Activated CD4-positive, alpha-beta T cell treated with anti-CD3 and anti-CD28 coated beads, Interleukin-2, amount 50 U/mL, for 24 hours (primary cell): ENCODE results near the gene DUS3L.
"Not testable (repeated sequence)": the region's sequence is repeated elsewhere in the genome, so short reads cannot be mapped to it uniquely, and the experiment has no call there.

ENCODE experiments used
- DNase-seq, 2 donors: peaks; one replicate each; pipeline ENCODE4 v3.0.0-alpha.2; 2020; ENCODE audit warnings: low read depth in 1 of 2, low spot score in 1 of 2

The DUS3L gene

DNA sequence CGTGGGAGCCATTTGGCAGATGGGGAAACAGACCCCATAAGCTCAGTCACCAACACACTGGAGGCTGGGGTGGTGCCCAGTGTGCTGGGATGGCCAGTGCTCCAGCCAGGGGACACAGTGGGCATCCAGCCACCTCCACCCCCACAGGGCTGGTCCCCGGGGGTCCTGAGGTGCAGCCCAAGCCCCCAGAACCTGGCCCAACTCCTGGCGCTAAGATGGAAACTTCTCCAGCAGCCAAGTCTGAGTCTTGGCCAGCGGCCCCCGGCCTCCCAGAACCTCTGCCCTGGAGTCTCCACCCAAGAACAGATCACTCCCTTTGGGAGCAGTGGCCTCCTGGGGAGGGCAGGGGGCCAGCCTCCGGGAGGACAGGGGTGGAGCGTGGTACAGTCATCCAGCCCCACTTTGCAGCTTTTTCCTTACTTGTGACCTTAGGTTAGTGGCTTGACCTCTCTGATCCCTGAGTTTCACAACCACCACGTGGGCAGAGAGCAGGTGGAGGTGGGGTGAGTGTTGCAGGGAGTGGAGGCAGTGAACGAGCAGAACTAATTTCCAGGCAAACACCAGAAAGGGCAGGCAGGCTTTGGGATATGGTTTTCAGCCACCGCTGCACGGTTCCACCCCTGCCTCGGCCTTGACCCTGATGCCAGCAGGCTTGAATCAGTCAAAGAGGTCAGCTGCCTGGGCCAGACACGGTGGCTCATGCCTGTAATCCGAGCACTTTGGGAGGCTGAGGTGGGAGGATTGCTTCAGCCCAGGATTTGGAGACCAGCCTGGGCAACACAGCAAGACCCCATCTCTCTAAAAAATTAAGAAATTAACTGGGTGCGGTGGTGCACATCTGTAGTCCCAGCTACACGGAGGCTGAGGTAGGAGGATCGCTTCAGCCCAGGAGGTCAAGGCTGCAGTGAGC is 9.7 kb upstream of the DUS3L start:
- DNase-seq, result no peak

DNA sequence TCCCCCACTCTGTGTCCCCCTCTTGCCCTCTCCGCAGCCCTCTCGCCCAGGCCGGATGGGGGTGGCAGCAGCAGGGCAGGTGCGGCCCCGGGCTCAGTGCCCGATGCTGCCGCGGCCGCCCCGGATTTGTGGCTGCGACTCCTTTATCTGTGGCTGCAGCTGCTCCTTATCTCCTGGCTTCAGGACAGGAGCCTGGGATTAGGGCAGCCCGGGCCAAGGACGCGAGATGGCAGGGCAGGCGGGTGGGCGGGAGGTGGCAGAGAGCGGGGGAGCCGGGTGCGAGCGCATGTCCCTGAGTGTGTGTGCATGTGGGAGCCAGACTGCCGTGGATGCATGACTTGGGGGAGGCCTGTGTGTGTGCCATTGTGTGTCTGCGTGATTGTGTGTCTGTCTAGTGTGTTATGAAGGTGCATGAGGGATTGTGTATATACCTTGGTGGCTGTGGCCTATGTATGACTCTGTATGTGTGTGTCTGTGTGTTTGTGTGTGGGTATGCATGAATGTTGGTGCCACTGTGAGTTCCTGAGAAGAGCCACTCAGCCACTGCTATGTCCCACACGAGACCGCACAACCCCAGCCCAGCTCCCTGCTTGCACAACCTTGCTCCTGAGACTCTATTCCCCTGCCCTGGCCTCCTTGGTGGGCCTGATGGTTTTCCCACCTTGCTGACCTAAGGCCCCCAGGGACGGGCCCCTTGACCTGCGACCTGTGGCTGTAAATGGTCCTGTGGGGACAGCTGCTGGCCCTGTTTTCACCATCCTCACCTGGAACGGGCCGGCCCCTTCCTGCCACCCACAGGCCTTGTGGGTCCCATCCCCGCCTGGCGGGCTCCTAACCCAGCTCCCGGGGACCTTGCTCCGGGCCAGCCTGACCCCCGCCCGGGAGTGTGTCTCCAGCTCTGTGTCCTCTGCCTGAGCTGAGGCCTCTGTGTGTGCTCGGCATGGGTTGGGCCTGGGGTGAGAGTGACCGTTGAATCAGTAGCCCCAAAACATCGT is 8.6 kb upstream of the DUS3L start:
- DNase-seq, result no peak

DNA sequence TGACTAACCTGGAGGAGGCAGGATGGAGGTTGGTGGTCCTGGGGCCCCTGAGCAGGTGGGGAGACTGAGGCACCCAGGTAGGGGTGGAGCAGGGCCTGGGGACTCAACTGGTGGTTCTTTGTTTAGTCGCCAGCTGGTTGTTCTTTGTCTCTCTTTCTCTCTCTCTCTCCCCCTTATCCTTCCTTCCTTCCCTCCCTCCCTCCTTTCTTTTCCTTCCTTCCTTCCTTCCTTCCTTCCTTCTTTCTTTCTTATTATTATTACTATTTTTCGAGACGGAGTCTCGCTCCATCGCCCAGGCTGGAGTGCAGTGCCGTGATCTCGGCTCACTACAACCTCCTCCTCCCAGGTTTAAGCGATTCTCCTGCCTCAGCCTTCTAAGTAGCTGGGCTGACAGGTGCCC is 7.3 kb upstream of the DUS3L start:
- DNase-seq, result no peak

DNA sequence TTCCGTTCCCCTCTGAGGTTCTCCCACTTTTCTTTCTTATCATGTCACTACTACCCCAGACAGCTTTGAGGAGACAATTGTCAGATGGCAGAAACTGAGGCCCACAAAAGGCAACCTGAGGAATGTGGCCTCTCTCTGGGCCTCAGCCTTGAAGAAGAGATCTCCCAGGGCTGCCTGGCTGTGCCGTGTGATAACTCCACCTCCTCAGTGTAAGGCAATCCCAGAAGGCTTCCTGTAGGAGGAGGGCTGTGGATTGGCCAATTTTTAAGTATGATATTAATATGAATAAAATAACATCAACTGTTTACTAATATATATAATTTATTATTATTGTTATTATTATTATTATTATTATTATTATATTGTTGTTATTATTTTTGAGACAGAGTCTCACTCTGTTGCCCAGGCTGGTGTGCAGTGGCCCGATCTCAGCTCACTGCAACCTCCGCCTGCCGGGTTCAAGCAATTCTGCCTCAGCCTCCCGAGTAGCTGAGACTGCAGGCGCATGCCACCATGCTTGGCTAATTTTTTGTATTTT is 4.5 kb upstream of the DUS3L start:
- DNase-seq, result no peak

DNA sequence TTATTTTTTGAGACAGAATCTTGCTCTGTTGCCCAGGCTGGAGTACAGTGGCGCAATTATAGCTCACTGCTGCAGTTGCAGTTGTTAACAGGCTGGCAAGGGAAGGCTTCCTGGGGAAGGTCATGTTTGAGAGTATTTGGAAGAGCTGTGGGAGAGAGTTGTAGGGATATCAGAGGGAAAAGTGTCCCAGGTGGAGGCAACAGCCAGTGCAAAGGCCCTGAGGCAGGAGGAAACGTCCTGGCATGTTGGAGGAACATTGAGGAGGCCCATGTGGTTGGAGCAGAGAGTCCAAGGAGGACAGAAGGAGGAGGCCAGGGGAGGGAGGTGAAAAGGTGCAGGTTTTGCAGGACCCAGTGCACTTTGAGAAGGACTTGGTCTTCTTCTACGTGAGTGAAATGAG is 2.2 kb upstream of the DUS3L start:
- DNase-seq, result no peak

DNA sequence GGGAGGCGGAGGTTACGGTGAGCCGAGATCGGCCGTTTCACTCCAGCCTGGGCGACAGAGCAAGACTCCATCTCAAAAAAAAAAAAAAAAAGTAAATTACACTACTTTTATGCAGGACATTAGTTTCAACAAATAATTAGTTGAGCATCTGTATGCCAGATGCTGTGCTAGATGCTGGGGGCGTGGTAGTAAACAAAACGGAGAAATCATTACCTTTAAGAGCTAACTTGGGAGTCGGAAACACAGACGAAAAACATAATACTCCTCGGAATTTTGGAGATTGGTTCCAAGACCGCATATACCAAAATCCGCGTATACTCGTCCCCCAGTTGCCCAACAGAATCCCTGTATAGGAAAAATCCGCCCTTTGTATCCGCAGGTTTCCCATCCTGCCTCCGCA is 1.3 kb upstream of the DUS3L start:
- DNase-seq, result no peak

DNA sequence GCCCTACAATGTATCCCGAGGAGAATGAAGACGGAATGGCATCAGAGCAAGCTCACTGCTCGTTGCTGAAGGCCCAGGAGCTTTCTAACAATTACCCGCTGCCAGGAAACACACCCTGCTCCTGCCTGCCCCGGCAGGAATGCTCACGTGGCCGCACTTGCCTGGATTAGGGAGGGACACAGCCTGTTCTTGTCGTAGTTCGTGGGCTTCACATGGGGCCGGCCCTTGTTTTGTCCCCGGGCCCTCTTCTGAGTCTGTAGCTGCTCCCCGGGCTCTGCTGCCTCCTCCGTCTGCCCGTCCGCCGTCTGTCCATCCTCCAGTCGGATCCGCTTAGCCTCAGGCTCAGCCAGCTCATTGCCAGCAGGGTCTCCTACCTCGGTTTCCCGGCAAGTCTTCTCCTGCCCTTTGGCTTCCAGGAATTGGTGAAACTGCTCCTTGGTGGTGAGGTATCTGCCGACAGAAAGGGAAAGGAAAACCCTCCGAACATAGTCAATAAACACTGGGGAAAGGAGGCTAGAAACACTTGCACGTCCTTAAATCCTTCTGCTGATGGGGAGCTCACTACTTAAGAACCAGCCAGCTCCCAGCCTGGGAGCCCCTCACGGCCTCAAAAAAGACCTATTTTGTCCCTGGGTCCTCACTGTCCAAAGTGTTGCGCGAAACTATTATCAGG is 941 bp downstream of the DUS3L start:
- no peak for DNase-seq

DNA sequence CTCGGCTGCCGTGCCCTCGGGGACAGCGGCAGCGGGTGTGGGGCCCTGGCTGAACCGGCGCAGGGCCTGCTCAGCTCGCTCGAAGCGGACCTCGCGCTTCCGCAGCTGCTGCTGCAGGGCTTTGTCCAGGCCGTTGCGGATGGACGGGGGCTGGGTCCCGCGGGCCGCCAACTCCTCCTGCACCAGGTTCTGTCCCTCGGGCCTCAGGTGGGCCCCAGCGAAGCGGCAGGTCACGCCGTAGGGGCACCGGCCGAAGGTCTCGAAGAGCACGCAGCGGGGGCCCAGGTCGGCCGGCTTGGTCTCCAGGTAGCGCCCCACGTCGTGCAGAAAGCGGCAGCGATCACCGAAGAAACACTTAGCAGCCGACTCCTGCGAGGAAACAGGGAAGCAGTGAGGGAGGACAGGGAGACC is 1.6 kb downstream of the DUS3L start:
- no peak for DNase-seq

DNA sequence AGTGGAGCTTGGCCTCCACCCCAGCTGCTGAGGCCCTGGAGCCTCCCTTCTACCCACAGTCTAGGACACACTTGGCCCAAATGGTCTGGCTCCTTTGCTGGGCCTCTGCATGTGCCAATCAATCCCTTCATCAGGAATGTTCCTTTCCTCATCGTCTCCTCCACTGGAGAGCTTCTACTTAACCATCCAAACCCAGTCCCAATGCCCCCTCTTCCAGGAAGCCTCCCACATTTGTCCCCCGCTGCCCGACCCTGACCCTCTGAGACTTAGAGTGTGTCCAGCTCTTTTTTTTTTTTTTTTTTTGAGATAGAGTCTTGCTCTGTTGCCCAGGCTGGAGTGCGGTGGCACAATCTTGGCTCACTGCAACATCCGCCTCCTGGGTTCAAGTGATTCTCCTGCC is 2.5 kb downstream of the DUS3L start:
- DNase-seq, result no peak

DNA sequence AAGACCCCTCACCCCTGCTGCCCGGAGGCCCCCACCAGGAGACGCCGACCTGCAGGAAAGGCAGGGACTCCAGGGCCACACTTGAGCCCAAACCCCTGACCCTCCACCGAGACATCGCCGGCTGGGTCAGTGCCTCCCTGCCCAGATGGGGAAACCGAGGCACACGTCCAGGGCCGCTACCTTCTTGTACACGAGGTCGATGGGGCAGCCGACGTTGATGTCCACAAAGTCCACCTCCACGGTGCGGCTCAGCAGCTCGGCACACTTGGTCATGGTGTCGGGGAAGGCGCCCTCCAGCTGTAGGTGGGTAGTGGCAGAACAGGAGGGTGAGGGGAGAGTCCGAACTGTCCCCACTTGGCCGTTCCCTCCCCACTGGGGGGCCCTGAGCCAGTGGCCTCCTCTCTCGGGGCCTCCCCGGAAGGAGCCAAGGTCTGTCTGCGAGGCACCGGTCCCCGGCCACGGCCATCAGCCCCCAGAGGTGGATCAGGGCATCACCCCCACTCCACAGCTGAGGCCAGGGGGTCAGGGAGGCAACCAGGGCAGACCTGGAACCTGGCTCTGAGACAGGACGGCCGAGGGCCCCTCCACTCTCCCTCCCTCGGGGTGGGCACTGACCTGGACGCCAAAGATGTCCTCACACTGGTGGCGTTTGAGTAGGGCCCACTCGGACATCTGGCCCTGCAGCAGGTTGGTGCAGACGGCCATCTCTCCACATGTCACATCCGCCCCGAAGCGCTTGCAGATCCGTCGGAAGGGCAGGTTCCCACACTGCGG is 3.4 kb downstream of the DUS3L start:
- DNase-seq, result no peak

DNA sequence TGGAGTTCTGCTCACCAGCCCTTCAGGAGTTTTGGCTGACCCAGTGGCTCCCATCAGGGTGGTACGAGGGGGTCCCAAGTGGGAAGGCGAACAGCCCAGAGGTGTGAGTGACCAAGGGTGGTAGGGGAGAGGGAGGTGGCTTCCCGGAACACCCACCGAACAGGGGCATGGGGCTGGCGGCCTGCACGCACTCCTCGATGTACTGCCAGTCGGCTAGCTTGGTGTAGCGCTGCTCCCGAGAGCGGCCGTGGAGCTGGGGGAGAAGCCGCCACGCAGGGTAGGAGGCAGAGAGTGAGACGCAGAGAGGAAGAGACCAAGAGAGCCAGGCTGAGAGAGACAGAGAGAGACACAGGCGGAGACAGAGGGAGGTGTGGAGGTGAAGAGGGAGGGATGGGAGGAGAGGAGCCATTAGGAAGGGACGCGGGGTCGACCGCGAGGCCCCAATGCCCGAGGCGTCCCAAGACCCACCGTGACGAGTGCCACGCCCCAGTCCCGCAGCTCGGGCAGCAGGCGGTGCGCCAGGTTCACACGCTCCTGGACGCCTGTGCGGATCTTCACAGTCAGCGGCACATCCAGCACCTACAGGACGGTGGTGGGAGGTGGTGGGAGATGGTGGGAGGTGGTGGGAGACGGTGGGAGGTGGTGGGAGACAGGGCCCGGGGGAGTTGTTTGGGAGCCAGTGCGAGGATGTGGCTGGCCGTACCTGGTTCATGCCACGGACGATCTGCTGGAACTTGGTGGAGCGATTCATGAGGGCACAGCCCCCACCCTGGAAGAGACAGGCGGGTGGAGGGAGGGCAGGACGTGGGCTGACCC is 4.2 kb downstream of the DUS3L start:
- DNase-seq, result no peak

DNA sequence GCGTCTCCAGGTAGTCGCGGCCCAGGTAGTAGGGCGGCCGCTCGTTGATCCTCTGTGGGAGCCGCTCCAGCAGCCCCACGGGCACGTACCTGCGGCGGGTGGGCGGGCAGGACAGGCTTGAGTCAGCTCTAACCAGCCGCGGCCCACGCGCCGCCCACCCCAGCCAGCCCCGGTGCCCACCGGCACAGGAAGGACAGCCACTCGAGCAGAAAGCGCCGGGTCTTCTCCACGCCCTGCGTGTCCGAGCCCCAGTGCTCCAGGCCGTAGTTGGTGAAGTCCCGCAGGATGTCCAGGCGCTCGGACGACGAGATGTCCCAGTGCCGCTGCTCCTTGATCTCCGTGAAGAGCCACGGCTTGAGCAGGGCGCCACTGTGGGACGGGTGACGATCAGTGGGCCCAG is 5.5 kb downstream of the DUS3L start:
- no peak for DNase-seq

DNA sequence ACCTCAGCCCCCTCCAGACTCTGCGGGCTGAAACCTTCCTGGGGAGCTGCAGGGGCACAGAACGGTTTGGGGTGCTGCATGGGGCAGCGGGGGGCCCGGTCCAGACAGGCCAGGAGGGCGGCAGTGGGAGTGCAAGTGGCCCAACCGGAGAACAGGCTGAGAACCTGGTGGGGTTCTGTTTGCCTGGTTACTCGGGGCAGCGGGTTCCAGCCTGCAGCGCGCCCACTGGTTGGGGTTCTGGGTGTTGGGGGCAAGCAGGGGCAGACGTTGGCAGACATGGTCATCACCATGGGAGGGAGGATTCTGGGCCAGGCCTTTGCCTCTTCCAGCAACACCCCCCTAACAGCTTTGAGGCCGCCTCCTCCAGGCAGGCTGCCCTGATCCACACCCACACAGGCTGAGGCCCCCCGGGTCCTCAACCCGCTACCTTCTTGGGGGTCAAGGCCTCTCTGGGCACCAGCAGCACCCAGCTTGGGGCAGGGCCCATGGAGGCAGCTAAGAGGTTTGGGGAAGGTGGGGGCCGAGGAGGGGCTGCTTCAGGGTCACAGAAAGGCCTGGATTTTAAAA is 6.3 kb downstream of the DUS3L start, which contains the start of gene PRR22:
Gene PRR22 (minus strand): TSS at position 166 of the 567 bp plus-strand sequence. CDS start 86 bp downstream, at position 80.
- DNase-seq, result no peak

DNA sequence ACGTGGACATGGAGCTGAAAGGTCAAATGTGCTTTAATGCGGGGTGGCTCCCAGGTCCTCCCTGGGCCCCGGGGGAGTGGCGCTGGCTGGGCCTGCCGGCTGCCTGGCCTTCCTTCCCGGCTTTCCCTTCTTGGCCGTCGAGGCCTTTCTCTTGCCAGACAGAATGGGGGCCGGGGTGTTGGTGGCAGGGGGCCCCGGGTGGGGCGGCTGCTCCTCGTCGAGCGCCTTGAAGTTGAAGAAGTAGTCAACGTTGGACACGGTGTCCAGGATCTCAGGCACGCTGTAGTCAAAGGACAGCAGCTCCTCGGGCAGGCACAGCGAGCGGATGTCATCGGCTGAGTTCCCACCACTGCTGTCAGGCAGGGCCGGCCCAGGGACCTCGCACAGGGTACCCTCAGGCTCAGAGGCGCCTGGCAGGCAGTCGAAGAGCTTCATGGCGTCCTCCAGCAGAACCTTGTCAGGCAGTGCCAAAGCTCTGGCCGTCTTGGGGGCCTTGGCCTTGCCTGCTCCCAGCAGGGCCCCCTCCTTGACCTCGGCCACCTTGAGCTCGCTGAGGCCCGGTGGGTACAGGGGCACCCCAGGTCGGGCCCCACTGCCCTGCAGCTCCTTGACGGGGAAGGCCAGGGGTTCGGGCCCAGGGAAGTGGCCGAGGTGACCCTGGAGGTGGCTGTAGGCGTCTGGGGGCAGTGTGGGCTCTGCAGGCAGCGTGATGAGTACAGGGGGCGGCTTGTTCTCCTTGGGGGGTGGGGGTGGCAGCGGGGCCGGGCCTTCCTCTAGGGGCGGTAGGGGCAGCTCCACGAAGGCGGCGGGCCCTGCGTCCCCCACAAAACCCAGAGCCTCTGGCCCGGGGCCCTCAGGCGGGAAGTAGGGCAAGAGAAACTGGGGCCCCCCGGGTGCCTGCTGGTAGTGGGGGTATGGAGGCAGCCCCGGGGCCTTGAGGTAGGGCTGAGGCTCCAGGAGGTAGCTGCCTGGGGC is 7.7 kb downstream of the DUS3L start:
- no peak for DNase-seq

DNA sequence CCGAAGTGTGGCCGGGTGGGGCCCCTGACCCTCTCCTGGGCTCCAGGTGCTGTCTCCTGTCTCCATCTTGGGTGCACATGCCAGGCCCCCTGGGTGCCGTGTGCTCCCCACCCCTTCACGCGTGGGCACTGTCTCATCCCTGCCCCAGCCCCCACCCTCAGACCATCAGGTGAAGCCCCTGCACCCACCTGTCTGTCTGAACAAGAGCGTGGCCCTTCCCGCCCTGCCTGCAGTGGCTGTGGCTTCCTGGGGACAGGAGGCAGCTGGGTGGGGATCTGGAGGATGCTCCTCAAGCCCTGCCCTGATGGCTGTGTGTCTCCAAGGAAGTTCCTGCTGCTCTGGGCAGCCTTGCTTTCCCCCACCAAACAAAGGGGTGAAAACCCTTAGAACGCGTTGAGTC is 8.6 kb downstream of the DUS3L start:
- no peak for DNase-seq

DNA sequence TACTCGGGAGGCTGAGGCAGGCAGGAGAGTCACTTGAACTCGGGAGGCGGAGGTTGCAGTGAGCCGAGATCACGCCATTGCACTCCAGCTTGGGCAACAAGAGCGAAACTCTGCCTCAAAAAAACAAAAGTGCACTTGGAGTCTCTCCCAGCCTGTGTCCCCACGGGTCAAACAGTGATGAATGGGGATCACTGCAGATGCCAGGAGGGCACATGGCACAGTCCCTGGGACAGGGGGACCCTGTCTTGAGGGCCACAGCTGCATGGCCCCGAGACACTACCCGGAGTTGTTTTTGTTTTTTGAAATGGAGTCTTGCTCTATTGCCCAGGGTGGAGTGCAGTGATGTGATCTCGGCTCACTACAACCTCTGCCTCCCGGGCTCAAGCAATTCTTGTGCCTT is 10.0 kb downstream of the DUS3L start:
- DNase-seq, result not testable (repeated sequence)

DNA sequence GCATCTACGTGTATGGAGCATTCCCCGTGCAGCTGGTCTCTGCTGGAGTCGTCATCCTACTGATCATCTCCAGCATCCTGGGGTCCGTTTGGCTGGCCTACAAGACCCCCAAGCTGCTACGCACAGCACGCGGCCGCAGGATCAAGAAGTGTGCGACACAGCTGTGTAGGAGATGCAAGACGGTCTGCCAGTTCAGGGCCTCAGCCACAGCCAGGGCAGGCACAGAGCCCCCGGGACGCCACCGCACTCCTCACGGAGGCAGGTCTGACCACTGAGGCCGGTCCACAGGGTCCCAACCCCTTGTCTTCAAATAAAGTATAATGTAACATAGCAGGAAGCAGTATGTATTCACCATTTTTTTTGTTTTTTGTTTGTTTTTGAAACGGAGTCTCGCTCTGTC is 12.6 kb downstream of the DUS3L start:
- DNase-seq, result no peak
